Cardiac muscle cell (in vitro differentiated cells and primary cell): ENCODE measurements around the gene SLC4A4. TPM values are rescaled to one million over a fixed set of nuclear protein-coding genes. Genes with fewer than 3 reads are reported as not detected.
A peak's percentile ranks its signal among the peaks of the same experiment; 100 is the strongest.

Source experiments
- DNase-seq, 2 donors: peaks; one replicate each; pipeline versions ENCODE4 v3.0.0 to v3.0.0-alpha.2; 2010 to 2017; ENCODE audit warnings: low read depth in 1 of 2, low spot score in 1 of 2
- H3K27ac ChIP-seq: fragments of 200-600 bp; sonication (generic); 2 replicates; pipeline ENCODE4 v1.5.1; 2016
- H3K27me3 ChIP-seq: fragments of 200-600 bp; sonication (generic); 2 replicates; pipeline ENCODE4 v1.6.0; 2016; ENCODE audit warnings: control low read depth
- H3K36me3 ChIP-seq: fragments of 200-600 bp; sonication (generic); 2 replicates; pipeline ENCODE4 v1.5.1; 2016; ENCODE audit warnings: control low read depth
- H3K4me1 ChIP-seq: fragments of 200-600 bp; sonication (generic); 2 replicates; pipeline ENCODE4 v1.8.1; 2017; ENCODE audit warnings: low read depth, mild to moderate bottlenecking, mixed run types
- H3K4me3 ChIP-seq: fragments of 200-600 bp; sonication (generic); 2 replicates; pipeline ENCODE4 v1.5.1; 2016; ENCODE audit warnings: mild to moderate bottlenecking
- H3K9me3 ChIP-seq: fragments of 200-600 bp; sonication (generic); 2 replicates; pipeline ENCODE4 v1.5.1; 2017; ENCODE audit warnings: low read depth, mild to moderate bottlenecking, control low read depth
- CTCF ChIP-seq: IDR thresholded peaks from 2 replicates; pipeline ENCODE4 v1.5.1; 2012; ENCODE audit warnings: low read depth, mild to moderate bottlenecking, low read length
- polyA plus RNA-seq: library from polyadenylated mRNA; unstranded; fragments of >200 nt; fragmentation: Nextera tagmentation; extraction: Ambion mirVana; gene quantifications from 2 replicates; pipeline ENCODE4 v1.2.1, GENCODE V29; 2016
- total RNA-seq: library from RNA; depleted of rRNA; stranded (reverse); fragments of >200 nt; gene quantifications from 2 replicates; pipeline ENCODE4 v1.2.3, GENCODE V29; 2016

Gene SLC4A4
- total and polyA plus RNA-seq, 2 experiments from 2014 or later, result 12.7 to 31.5 TPM

- Histone ChIP-seq H3K36me3 (no peaks in the 10 kb centered on the region), H3K27me3 (no peaks in the 10 kb centered on the region), H3K4me3 (no peak overlapping the region), H3K27ac (no peak overlapping the region), H3K9me3 (no peaks in the 10 kb centered on the region), H3K4me1 (no peaks in the 10 kb centered on the region)
- no peak for TF ChIP-seq CTCF
- DNase-seq, result no peak
Observed at GRCh38 chr4:71532407-71532806, 193.6 kb downstream of the SLC4A4 start.

- Histone ChIP-seq H3K27ac (no peak overlapping the region), H3K4me3 (no peak overlapping the region), H3K27me3 (no peaks in the 10 kb centered on the region), H3K36me3 (no peaks in the 10 kb centered on the region), H3K4me1 (no peaks in the 10 kb centered on the region), H3K9me3 (no peaks in the 10 kb centered on the region)
- no peak for TF ChIP-seq CTCF
- DNase-seq, result no peak
Observed at GRCh38 chr4:71533121-71533520, 194.3 kb downstream of the SLC4A4 start.

GRCh38 chr4:71537551-71538065 lies 198.8 kb downstream of the SLC4A4 start:
- H3K36me3 ChIP-seq, result no peaks in the 10 kb centered on the region
- TF ChIP-seq CTCF, result no peak
- H3K9me3 ChIP-seq, result no peaks in the 10 kb centered on the region

GRCh38 chr4:71538528-71538927 lies 199.7 kb downstream of the SLC4A4 start:
- Histone ChIP-seq H3K9me3 (no peaks in the 10 kb centered on the region), H3K4me3 (no peak overlapping the region), H3K27me3 (no peaks in the 10 kb centered on the region), H3K27ac (no peak overlapping the region), H3K4me1 (no peaks in the 10 kb centered on the region), H3K36me3 (no peaks in the 10 kb centered on the region)
- no peak for DNase-seq
- no peak for TF ChIP-seq CTCF

More at GRCh38 chr4:71537551-71538065, 198.8 kb downstream of the SLC4A4 start:
- no peak overlapping the region for H3K27ac ChIP-seq
- H3K27me3 ChIP-seq, result no peaks in the 10 kb centered on the region
- no peaks in the 10 kb centered on the region for H3K4me1 ChIP-seq
- DNase-seq, result peak in 1 of 2 donors; percentile 11
- no peak overlapping the region for H3K4me3 ChIP-seq

GRCh38 chr4:71540749-71541269 lies 202.0 kb downstream of the SLC4A4 start:
- DNase-seq, result peak in 1 of 2 donors; percentile 40
- Histone ChIP-seq H3K9me3 (no peaks in the 10 kb centered on the region), H3K27me3 (no peaks in the 10 kb centered on the region), H3K4me1 (no peaks in the 10 kb centered on the region), H3K4me3 (no peak overlapping the region), H3K27ac (no peak overlapping the region), H3K36me3 (no peaks in the 10 kb centered on the region)
- peak; percentile 19 for TF ChIP-seq CTCF
